Upper lobe of left lung (tissue), 4 donors: Measurements from ENCODE around the gene TEAD2.

ENCODE experiments used
- CTCF ChIP-seq, 6 experiments: fragments of 450-650 bp in 4 of 6; fragments of 200-600 bp in 2 of 6; sonication (generic) in 2 of 6; IDR thresholded peaks; one replicate each; pipeline ENCODE4 v1.5.1; 2016 to 2019; ENCODE audit warnings: antibody characterized with exemption in 6 of 6
- POLR2AphosphoS5 ChIP-seq, 2 donors: sonication (generic); formaldehyde crosslinking; IDR thresholded peaks; one replicate each; pipeline ENCODE4 v1.5.1; 2017; ENCODE audit warnings: antibody characterized with exemption in 2 of 2

GRCh38 chr19:49380391-49380790 lies 18.2 kb upstream of the TEAD2 start:
- no peak for TF ChIP-seq CTCF (IDR thresholded peaks at IDR 0.05)
- no peak for TF ChIP-seq POLR2AphosphoS5 (IDR thresholded peaks at IDR 0.05)
